Measurements from ENCODE around the gene SLC2A6.

SLC2A6 gene

DNA sequence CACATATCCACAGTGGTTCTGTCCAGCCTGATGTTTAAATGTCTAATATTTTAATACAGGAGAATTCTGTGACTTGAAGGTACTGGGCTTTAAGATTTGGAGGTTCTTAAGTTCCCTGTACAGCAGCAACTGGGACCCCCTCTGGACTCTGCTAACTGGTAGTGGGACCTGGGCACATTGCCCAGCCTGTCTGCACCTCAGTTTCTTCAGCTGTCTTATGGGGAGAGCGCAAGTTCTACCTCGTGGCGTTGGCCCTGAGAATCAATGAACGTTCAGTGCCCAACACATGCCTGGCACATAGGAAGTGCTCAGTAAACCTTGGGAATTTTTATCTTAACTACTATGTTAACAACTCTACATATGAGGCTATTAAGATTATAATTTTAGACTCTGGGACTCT, 1.4 kb downstream of the SLC2A6 start:
- DNase-seq (ENCODE audit: low read depth), result no peak

GRCh38 chr9:133476941-133477340, 2.0 kb downstream of the SLC2A6 start:
- DNase-seq (ENCODE audit: low read depth), result no peak

DNA sequence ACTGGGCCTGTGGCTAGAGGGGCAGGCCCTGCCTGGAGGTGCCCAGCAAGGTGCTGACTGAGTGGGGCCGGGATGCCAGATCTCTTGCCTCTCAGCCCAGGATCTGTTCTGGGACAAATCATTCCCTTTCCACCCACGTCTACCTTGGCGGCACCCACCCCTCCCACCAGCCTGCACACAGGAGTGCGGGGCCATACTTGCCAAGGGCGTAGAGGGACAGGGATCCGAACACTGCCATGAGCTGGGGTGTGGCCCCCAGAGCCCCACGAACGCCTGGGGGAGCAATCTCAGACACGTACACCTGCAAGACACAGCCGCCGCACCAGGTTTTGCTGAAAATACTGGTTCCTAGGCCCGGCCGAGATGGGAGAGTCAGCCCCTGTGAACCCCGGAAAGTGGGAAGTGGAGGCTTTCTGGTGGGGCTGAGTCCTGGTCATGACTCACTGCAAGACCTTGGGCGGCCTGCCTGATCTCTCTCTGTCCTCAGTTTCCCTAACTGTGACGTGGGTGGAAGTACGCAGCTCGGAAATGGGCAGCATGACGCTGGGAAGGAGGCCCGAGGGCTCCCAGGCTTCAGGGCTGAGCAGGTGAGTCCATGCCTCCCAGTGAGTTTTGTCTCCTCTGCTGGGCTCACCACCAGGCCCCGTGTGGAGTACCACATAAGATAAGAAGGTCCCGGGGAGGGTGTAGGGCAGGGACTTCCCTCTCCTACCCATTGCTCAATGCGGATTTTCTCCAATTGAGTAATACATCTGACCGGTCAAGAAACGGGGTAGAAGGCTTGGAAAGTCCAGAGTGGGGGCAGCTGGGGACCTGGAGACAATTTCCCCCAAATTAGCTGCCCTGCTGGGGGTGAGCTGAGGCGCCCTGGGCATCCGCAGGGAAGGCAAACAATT, 2.6 kb downstream of the SLC2A6 start:
- no peak for DNase-seq (ENCODE audit: low read depth)

- DNase-seq (ENCODE audit: low read depth), result no peak
Observed at GRCh38 chr9:133475292-133476012, 3.4 kb downstream of the SLC2A6 start.

DNA sequence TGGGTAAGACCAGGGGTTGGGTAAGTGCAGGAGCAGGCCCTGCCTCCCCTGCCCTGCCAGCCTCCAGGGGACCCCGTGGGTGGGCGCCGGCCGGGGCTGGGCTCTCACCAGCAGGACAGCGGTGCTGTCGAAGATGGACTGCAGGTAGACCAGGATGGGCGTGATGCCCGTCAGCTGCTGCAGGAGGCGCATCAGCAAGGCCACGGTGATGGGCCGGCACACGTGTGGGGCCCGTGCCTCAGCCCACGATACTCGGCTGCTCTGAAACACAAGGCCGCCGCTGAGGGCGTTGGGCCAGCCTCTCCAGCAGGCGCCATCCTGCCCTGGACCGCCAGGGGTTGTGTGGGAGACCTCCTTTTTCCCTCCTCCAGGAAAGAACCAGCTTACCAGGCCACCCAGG, 4.0 kb downstream of the SLC2A6 start:
- no peak for DNase-seq (ENCODE audit: low read depth)

- DNase-seq (ENCODE audit: low read depth), result no peak
Observed at GRCh38 chr9:133474215-133474614, 4.7 kb downstream of the SLC2A6 start.

DNA sequence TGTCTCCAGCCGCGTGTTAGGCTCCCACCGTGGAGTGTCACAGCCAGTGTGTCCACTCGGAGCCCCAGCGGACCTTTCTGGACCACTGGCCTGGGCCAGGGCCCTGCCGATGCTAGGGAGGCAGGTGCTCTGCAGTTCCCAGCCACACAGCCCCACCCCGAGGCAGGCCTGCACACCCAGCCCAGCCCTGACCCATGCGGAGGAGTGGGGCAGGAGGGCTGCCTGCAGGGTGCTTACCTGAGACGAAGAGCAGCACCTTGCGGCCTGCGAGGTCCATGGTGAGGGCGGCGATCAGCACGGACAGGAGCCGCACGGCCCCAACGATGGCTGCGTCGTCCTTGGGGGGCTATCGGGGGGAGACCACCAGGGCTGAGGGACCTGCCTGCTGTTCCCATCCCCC, 5.2 kb downstream of the SLC2A6 start:
- DNase-seq (ENCODE audit: low read depth), result no peak

DNA sequence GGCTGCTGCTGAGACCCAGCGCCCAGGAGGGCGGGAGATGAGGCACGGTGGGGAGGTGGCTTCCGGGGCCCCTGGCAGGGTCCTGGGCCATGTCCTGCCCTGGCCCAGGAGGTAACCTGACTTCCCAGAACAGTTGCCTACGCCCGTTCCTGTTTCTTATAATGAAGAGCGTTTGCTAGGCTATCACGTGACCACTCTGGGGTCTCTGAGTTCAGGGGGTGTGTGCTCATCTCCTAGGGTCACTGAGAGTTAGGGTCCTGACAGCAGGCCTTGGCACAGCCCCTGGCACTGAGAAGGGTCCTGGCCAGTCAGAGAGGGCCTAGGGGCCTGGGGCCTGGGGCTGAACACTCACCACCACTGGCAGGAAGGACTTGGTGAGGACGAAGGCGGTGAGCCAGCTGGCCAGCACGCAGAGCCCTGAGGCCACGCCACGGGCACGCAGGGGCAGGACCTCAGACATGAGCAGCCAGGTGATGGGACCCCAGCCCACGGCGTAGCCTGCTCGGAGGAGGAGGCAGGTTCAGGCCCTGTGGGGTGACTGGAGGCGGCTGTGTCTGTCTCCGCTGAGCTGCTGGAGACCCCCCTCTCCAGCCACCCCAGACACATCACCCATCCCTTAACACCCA, 6.0 kb downstream of the SLC2A6 start:
- DNase-seq (ENCODE audit: low read depth), result no peak

DNA sequence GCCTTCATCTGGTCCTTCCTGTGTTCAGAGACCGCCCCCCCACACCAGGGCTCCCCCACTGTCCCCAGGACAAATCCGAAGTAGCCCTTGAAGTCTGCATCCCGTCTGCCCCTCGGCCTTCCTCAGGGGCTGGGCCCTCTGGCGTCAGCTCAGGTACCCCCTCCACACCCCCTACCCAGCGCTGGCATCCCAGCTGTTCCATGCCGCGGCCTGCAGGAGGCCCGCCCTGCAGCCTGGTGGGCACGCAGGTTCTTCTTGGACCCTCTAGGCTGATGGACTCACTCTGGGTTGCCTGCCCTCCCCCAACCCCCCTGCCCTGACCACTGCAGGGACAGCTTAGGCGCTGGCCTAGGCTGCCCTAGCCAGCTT, 6.6 kb downstream of the SLC2A6 start:
- no peak for DNase-seq (ENCODE audit: low read depth)

DNA sequence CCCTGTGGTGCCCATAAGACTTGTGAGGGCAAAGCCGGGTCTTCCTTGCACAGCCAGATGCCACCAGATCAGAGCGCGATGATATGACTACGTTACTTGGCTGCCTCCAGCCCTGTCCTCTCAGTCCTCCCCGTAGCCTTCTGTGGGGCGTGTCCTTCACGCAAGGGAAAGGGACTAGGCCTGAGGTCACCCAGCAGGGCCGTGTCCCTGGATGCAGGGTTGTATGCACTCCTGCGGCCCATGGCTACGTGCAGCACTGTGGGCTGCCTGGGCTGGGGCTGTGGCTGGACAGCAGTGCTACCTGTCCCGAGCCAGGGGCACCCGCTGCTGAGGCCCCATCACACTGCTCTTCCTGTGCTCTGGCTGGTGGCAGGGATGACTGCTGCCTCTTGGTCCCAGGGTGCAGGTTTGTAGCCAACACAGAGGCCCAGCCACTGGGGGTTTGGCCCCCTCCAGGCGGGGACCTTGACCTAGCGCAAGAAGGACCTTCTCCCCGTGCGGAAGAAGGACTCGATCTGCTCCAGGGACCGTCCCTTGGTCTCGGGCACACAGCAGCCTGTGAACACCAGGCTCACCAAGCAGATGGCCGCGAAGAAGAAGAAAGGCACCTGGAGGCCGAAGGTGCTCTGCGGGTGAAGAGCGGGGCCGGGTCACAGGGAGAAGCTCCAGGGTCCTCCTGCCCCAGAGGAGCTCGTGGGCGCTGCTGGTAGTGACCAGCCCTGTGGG, 7.2 kb downstream of the SLC2A6 start:
- DNase-seq (ENCODE audit: low read depth), result no peak

- no peak for DNase-seq (ENCODE audit: low read depth)
Observed at GRCh38 chr9:133470988-133471387, 7.9 kb downstream of the SLC2A6 start.

- no peak for DNase-seq (ENCODE audit: low read depth)
Observed at GRCh38 chr9:133470427-133470924, 8.4 kb downstream of the SLC2A6 start.

DNA sequence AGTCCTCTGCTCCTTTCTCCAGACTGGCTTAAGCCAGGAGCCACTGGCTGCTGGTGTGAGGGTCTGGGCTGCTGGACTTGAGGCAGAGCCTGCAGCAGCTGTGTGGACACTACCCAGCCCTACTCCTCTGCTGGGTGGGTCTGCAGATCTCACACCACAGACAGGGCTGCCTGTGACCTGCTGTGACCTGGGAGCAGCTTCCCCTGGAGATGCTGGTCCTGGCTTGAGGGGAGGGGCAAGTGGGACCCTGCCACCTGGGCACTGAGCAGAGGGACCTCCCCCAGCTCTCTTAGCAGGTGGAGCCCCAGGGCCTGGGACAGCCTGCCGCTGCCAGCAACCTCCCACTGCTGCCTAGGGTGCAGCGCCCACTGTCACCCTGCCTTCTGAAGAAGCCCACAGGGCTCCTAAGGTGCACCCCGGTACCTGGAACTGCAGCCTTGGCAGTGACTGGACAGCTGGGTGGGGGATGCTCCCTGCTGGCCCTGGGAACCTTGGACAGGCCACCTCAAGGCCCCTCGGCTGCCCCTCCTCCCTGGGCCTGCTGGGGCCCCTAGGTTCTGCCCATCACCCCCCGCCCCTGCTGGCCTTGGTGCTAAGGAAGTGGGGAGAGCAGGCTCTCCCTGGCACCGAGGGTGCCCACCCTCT, 10.0 kb downstream of the SLC2A6 start:
- DNase-seq (ENCODE audit: low read depth), result no peak

- DNase-seq (ENCODE audit: low read depth), result no peak
Observed at GRCh38 chr9:133468374-133468773, 10.5 kb downstream of the SLC2A6 start.

DNA sequence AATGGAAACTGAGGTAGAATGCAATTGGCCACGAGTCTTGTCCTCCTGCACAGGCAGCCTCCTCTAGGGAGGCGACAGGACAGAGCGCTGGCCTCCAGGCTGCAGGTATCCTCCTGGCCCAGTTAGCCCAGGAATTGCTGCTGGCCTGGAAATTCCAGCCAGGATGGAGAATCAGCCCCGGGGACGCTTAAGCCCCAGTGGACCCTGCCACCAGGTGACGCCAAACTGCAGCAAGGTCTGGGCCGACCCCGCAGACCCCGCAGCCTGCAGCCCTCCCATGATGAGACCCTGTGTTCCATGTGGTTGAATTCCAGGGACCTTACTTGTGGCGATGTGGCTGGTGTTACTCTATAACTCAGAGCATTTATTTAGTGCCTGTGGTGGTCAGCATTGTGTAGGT, 11.8 kb downstream of the SLC2A6 start:
- no peak for DNase-seq (ENCODE audit: low read depth)

GRCh38 chr9:133465984-133466383, 12.9 kb downstream of the SLC2A6 start:
- DNase-seq (ENCODE audit: low read depth), result no peak

DNA sequence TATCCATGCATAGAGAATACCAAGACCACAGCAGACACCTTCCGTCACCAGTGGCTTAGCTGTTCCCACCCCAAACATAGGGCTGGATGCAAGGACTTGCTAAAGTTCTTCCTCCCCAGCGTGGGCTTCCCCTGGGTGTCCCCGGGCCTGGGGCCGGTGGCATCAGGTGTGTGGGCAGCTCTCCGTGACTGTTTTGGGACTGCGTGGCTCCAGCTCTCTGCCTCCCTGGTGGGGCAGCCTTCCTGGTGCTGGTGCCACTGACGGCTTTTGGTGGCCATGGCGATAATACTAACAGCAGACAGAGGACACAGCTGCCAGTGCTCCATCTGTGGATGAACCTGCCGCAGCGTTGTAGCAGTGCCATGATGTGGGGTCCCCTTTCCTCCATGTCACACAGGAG, 14.3 kb downstream of the SLC2A6 start:
- no peak for DNase-seq (ENCODE audit: low read depth)

- DNase-seq (ENCODE audit: low read depth), result no peak
Observed at GRCh38 chr9:133463864-133464615, 14.9 kb downstream of the SLC2A6 start.

DNA sequence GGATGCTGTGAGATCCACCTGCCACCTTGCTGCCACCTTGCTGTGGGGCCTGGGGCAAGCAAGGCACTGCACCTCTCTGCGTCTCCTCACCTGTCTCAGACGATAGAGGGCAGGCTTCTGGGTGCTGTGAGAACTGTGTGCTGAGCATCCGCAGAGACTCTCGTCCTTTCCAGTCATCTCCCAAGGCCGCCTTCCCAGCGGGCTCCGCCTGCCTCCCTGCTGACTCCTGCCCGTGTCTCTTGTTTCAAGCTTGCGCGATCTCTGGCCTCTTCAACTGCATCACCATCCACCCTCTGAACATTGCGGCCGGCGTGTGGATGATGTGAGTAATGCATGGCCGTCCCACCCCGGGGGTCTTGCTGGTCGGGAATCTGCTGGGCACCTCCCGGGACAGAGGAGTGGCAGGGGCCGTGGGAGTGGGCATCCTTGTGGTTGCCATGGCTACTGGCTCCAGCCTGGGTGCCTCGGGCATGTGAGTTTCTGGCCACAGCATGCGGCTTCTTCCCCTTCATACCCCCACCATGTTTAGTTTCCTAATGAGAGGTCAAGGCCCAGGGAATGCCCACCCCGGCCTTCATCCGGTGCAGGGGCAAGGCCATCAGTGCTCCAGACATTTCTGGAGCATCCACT, 15.6 kb downstream of the SLC2A6 start:
- no peak for DNase-seq (ENCODE audit: low read depth)

- no peak for DNase-seq (ENCODE audit: low read depth)
Observed at GRCh38 chr9:133461975-133462374, 16.9 kb downstream of the SLC2A6 start.

Data from activated T-helper 9 cell treated with anti-CD3 and anti-CD28 coated beads, Interleukin-2, amount 50 U/mL, for 16 hours (primary cell).